HepG2 (cell line): ENCODE data around the gene SMIM41. TPM values are rescaled to one million over a fixed set of nuclear protein-coding genes. Genes with fewer than 3 reads are reported as not detected.

Experiments
- ASH2L ChIP-seq: fragments of 300-600, 200-600 bp; sonication (generic); IDR thresholded peaks from 2 replicates; pipeline ENCODE4 v1.7.0; 2017; ENCODE audit warnings: low read depth, mild to moderate bottlenecking, moderate library complexity, mixed read lengths, low read length; ENCODE audit not compliant: insufficient read length
- CCAR2 ChIP-seq: fragments of 200-400 bp; formaldehyde crosslinking; optimal IDR thresholded peaks from 2 replicates; pipeline ENCODE3; 2018; ENCODE audit warnings: low read depth, mild to moderate bottlenecking, low read length, moderate library complexity
- CHD2 ChIP-seq: IDR thresholded peaks from 2 replicates; pipeline ENCODE4 v1.6.1; 2011; ENCODE audit warnings: low read depth, low read length, improper control_type of control experiment
- ESRRA ChIP-seq: sonication (generic); formaldehyde crosslinking; IDR thresholded peaks from 2 replicates; pipeline ENCODE4 v1.5.1; 2020; ENCODE audit warnings: mild to moderate bottlenecking, low read depth, missing genetic modification reagents
- FOXP1 ChIP-seq, 2 experiments: fragments of 450-650 bp in 1 of 2; IDR thresholded peaks; 2 replicates each; pipeline ENCODE4 v1.6.1; 2017 to 2018; ENCODE audit warnings: antibody characterized with exemption in 1 of 2
- GZF1 ChIP-seq: sonication (generic); formaldehyde crosslinking; IDR thresholded peaks from 2 replicates; pipeline ENCODE4 v1.5.1; 2020; ENCODE audit warnings: mild to moderate bottlenecking, missing genetic modification reagents
- HES4 ChIP-seq: sonication (generic); formaldehyde crosslinking; IDR thresholded peaks from 2 replicates; pipeline ENCODE4 v1.9.0; 2021; ENCODE audit warnings: mild to moderate bottlenecking, missing genetic modification reagents, borderline replicate concordance
- HIVEP1 ChIP-seq: sonication (generic); formaldehyde crosslinking; IDR thresholded peaks from 2 replicates; pipeline ENCODE4 v1.4.0; 2020; ENCODE audit warnings: mild to moderate bottlenecking, missing genetic modification reagents
- IRF2 ChIP-seq: IDR thresholded peaks from 2 replicates; pipeline ENCODE4 v1.6.1; 2018; ENCODE audit warnings: missing genetic modification reagents, missing compliant biosample characterization
- KDM5A ChIP-seq: fragments of 200-600 bp; sonication (generic); IDR thresholded peaks from 2 replicates; pipeline ENCODE4 v1.7.0; 2018; ENCODE audit warnings: antibody characterized with exemption, mild to moderate bottlenecking, low read length, borderline replicate concordance
- KLF9 ChIP-seq: IDR thresholded peaks from 2 replicates; pipeline ENCODE4 v1.6.1; 2016; ENCODE audit warnings: low read depth
- NCOA5 ChIP-seq: sonication (generic); formaldehyde crosslinking; IDR thresholded peaks from 2 replicates; pipeline ENCODE4 v1.4.0; 2020; ENCODE audit warnings: missing genetic modification reagents
- NRL ChIP-seq: sonication (generic); formaldehyde crosslinking; IDR thresholded peaks from 2 replicates; pipeline ENCODE4 v1.5.0; 2020; ENCODE audit warnings: missing genetic modification reagents, mild to moderate bottlenecking, moderate library complexity, borderline replicate concordance
- SALL1 ChIP-seq: sonication (generic); formaldehyde crosslinking; IDR thresholded peaks from 2 replicates; pipeline ENCODE4 v1.8.0; 2022; ENCODE audit warnings: mild to moderate bottlenecking, missing genetic modification reagents
- SRSF1 ChIP-seq: fragments of 200-400 bp; formaldehyde crosslinking; optimal IDR thresholded peaks from 2 replicates; pipeline ENCODE3; 2017; ENCODE audit warnings: mild to moderate bottlenecking, low read depth, low read length, moderate library complexity
- TBP ChIP-seq: sonication (generic); formaldehyde crosslinking; IDR thresholded peaks from 2 replicates; pipeline ENCODE4 v1.5.0; 2020; ENCODE audit warnings: missing genetic modification reagents
- TBX2 ChIP-seq: sonication (generic); formaldehyde crosslinking; IDR thresholded peaks from 2 replicates; pipeline ENCODE4 v1.5.0; 2020; ENCODE audit warnings: missing genetic modification reagents, mild to moderate bottlenecking, borderline replicate concordance
- ZNF180 ChIP-seq: sonication (generic); formaldehyde crosslinking; IDR thresholded peaks from 2 replicates; pipeline ENCODE4 v1.4.0; 2020; ENCODE audit warnings: low read depth, missing genetic modification reagents, borderline replicate concordance
- ZNF253 ChIP-seq: sonication (generic); formaldehyde crosslinking; IDR thresholded peaks from 2 replicates; pipeline ENCODE4 v1.8.0; 2022; ENCODE audit warnings: mild to moderate bottlenecking, missing genetic modification reagents, borderline replicate concordance
- ZNF333 ChIP-seq: sonication (generic); formaldehyde crosslinking; IDR thresholded peaks from 2 replicates; pipeline ENCODE4 v1.4.0; 2020; ENCODE audit warnings: mild to moderate bottlenecking, missing genetic modification reagents, borderline replicate concordance
- ZNF367 ChIP-seq: sonication (generic); formaldehyde crosslinking; IDR thresholded peaks from 2 replicates; pipeline ENCODE4 v1.4.0; 2020; ENCODE audit warnings: missing genetic modification reagents, borderline replicate concordance
- ZNF747 ChIP-seq: sonication (generic); formaldehyde crosslinking; IDR thresholded peaks from 2 replicates; pipeline ENCODE4 v1.8.1; 2023; ENCODE audit warnings: missing genetic modification reagents, mild to moderate bottlenecking, borderline replicate concordance
- polyA plus RNA-seq, 8 experiments: library from polyadenylated mRNA; depleted of rRNA in 3 of 8; stranded (reverse) in 7 of 8; unstranded in 1 of 8; fragments of >200 nt; fragmentation: Illumina TruSeq in 4 of 8; extraction: Trizol in 4 of 8; gene quantifications; 2 replicates each; pipeline versions ENCODE4 v1.2.1 to v1.2.3, GENCODE V29; 2011 to 2016; ENCODE audit warnings: low read depth in 4 of 8, missing spikeins in 1 of 8, mixed read lengths in 1 of 8; ENCODE audit not compliant: insufficient read depth in 1 of 8
- total RNA-seq, 5 experiments: library from RNA; depleted of rRNA; stranded (reverse); fragments of >200 nt; fragmentation: Illumina TruSeq; extraction: Trizol; gene quantifications; 2 replicates each; pipeline ENCODE4 v1.2.3, GENCODE V29; 2016; ENCODE audit warnings: low read depth in 1 of 5
- TF ChIP-seq, protein P1 (sequence below): sonication (generic); formaldehyde crosslinking; IDR thresholded peaks from 2 replicates; pipeline ENCODE4 v1.4.0; 2020; ENCODE audit warnings: missing genetic modification reagents
- TF ChIP-seq, protein P2 (sequence below): IDR thresholded peaks from 2 replicates; pipeline ENCODE4 v1.6.1; 2016; ENCODE audit warnings: missing biosample characterization, missing genetic modification reagents, low read depth
- TF ChIP-seq, protein P3 (sequence below): sonication (generic); formaldehyde crosslinking; conservative IDR thresholded peaks from 2 replicates; pipeline ENCODE4 v1.8.1; 2023; ENCODE audit warnings: missing genetic modification reagents
- TF ChIP-seq, protein P4 (sequence below): IDR thresholded peaks from 2 replicates; pipeline ENCODE4 v1.6.1; 2016; ENCODE audit warnings: missing genetic modification reagents, missing compliant biosample characterization

SMIM41 gene
- total and polyA plus RNA-seq, 2 of the 13 experiments (the other 11 are each of a cell fraction or from before 2014, with no cell fraction given) = not detected

DNA sequence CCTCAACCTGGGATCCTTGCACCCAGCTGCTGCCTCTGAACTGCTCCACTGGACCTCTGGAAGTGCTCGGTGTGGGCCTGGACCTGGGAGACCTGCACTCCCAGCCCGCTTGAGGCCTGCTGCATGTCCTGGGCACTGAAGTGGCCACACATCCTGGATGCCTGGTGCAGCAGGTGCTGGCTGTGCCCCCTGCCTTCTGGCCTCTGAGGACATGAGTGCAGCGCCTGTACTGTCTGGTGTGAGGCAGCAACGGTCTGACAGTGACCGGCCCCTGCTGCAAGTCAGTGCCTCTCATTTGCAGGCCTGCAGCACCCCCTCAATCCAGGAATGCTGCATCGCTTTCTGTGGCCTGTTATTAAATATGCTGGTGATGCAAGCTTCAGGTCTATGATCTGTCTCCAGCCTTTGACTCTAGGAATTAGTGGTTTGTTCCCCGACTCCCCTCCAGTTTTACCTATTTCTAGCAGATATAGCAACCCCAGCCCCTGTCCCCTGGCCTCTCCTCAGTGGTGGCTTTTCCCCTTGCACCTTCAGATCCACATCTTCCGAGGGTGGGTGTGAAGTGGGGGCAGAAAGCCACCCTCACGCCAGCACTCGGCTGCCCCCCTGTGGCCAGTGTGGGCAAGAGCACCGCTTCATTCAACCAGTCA is 3.6 kb downstream of the SMIM41 start (continued):
- TF ChIP-seq ZNF180 (CRISPR knock-in tag) (no peak), NRL (CRISPR knock-in tag) (no peak), CHD2 (no peak), GZF1 (no peak), FOXP1 (IDR thresholded peaks at IDR 0.05) (no peak), FOXP1 (CRISPR knock-in tag; IDR thresholded peaks at IDR 0.05) (no peak), ZNF253 (CRISPR knock-in tag) (no peak), KLF9 (CRISPR knock-in tag) (no peak), TBX2 (CRISPR knock-in tag) (no peak), ESRRA (no peak), SALL1 (CRISPR knock-in tag) (peak; percentile 63), ZNF747 (CRISPR knock-in tag) (no peak), HIVEP1 (no peak), ZNF333 (peak; percentile 64; the same call in 1 of the 2 replicates), ASH2L (peak; percentile 20), KDM5A (no peak; the same call in 1 of the 2 replicates), NCOA5 (CRISPR knock-in tag) (no peak), ZNF367 (no peak), CCAR2 (no peak), IRF2 (CRISPR knock-in tag) (no peak), HES4 (no peak), TBP (CRISPR knock-in tag) (no peak), SRSF1 (no peak)
- TF ChIP-seq, protein P1, sequence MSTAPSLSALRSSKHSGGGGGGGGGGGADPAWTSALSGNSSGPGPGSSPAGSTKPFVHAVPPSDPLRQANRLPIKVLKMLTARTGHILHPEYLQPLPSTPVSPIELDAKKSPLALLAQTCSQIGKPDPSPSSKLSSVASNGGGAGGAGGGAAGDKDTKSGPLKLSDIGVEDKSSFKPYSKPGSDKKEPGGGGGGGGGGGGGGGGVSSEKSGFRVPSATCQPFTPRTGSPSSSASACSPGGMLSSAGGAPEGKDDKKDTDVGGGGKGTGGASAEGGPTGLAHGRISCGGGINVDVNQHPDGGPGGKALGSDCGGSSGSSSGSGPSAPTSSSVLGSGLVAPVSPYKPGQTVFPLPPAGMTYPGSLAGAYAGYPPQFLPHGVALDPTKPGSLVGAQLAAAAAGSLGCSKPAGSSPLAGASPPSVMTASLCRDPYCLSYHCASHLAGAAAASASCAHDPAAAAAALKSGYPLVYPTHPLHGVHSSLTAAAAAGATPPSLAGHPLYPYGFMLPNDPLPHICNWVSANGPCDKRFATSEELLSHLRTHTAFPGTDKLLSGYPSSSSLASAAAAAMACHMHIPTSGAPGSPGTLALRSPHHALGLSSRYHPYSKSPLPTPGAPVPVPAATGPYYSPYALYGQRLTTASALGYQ = no peak
- TF ChIP-seq, protein P2, sequence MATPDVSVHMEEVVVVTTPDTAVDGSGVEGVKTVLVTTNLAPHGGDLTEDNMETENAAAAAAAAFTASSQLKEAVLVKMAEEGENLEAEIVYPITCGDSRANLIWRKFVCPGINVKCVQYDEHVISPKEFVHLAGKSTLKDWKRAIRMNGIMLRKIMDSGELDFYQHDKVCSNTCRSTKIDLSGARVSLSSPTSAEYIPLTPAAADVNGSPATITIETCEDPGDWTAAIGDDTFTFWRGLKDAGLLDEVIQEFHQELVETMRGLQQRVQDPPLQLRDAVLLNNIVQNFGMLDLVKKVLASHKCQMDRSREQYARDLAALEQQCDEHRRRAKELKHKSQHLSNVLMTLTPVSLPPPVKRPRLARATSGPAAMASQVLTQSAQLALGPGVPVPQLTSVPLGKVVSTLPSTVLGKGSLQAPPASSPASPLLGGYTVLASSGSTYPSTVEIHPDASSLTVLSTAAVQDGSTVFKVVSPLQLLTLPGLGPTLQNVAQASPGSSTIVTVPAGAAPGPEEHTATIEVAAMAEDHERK (CRISPR knock-in tag) = no peak
- TF ChIP-seq, protein P3, sequence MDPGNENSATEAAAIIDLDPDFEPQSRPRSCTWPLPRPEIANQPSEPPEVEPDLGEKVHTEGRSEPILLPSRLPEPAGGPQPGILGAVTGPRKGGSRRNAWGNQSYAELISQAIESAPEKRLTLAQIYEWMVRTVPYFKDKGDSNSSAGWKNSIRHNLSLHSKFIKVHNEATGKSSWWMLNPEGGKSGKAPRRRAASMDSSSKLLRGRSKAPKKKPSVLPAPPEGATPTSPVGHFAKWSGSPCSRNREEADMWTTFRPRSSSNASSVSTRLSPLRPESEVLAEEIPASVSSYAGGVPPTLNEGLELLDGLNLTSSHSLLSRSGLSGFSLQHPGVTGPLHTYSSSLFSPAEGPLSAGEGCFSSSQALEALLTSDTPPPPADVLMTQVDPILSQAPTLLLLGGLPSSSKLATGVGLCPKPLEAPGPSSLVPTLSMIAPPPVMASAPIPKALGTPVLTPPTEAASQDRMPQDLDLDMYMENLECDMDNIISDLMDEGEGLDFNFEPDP (CRISPR knock-in tag) = no peak
- TF ChIP-seq, protein P4, sequence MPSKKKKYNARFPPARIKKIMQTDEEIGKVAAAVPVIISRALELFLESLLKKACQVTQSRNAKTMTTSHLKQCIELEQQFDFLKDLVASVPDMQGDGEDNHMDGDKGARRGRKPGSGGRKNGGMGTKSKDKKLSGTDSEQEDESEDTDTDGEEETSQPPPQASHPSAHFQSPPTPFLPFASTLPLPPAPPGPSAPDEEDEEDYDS = no peak
